Glutamatergic neuron (in vitro differentiated cells): ENCODE measurements around the gene GTF2IRD1. TPM values are rescaled to one million over a fixed set of nuclear protein-coding genes. Genes with fewer than 3 reads are reported as not detected.
"Not testable (repeated sequence)": the region's sequence is repeated elsewhere in the genome, so short reads cannot be mapped to it uniquely, and the experiment has no call there.

Experiments used
- DNase-seq: peaks from one replicate; pipeline ENCODE4 v3.0.0; 2022
- H3K27ac Mint-ChIP-seq: one replicate; pipeline ENCODE4 v1.8.0; 2020; ENCODE audit warnings: mild to moderate bottlenecking, mixed read lengths, inconsistent platforms; ENCODE audit not compliant: unreplicated experiment
- H3K27me3 Mint-ChIP-seq: one replicate; pipeline ENCODE4 v1.8.0; 2020; ENCODE audit warnings: mild to moderate bottlenecking, moderate library complexity, mixed read lengths, inconsistent platforms; ENCODE audit not compliant: unreplicated experiment
- H3K36me3 Mint-ChIP-seq: one replicate; pipeline ENCODE4 v1.8.0; 2020; ENCODE audit warnings: mild to moderate bottlenecking, mixed read lengths, inconsistent platforms; ENCODE audit not compliant: unreplicated experiment
- H3K4me1 Mint-ChIP-seq: one replicate; pipeline ENCODE4 v1.8.0; 2020; ENCODE audit warnings: mild to moderate bottlenecking, low read depth, mixed read lengths, inconsistent platforms; ENCODE audit not compliant: unreplicated experiment
- H3K4me3 Mint-ChIP-seq: one replicate; pipeline ENCODE4 v1.8.0; 2020; ENCODE audit warnings: mild to moderate bottlenecking, mixed read lengths, inconsistent platforms; ENCODE audit not compliant: unreplicated experiment
- H3K9me3 Mint-ChIP-seq: one replicate; pipeline ENCODE4 v1.8.0; 2020; ENCODE audit warnings: mild to moderate bottlenecking, moderate library complexity, mixed read lengths, inconsistent platforms; ENCODE audit not compliant: unreplicated experiment
- total RNA-seq: library from RNA; stranded (reverse); fragmentation: NEBNext Ultra II Directional; extraction: Animal tissue kit (Norgen Biotek cat#: 25700); gene quantifications from one replicate; pipeline ENCODE4 v1.2.1, GENCODE V29; 2021; ENCODE audit not compliant: unreplicated experiment
- TF ChIP-seq, protein P1 (sequence below): fragments of 200-600 bp; sonication (generic); IDR thresholded peaks from one replicate; pipeline ENCODE4 v1.5.0; 2021; ENCODE audit not compliant: partially characterized antibody, unreplicated experiment

The GTF2IRD1 gene
- total RNA-seq, 1 donor from 2014 or later, result 59.4 TPM

DNA sequence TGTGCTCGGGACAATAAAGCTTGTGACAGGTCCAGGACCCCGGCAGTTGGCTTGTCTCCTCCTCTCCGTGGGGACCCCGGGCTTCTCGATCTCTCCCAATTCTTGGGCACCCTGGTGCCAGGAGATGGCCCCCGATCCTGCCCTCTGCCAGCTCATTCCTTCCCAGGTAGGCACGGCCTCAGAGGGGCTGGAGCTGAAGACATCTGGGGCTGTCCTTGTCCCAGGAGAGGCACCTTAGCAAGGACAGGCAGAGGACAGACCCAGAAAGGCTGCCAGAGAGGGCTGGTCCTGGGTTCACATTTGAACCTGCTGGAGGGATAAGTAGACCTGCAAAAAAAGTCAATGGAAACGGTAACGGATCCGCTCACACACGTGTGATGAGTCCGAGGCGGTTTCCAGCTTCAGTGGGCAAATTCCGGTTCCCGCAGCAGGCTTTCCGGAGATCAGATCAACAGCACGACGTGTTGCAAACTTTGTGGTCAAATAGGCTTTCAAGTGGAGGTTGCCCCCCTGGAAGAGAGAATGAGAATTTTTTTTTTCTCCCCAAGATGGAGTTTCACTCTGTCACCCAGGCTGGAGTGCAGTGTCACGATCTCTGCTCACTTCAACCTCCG lies 47.7 kb upstream of the GTF2IRD1 start:
- peaks cover 11% of the 10 kb centered on the region for H3K27me3 Mint-ChIP-seq
- no peak overlapping the region for H3K4me3 Mint-ChIP-seq
- peaks cover 9% of the 10 kb centered on the region for H3K9me3 Mint-ChIP-seq
- H3K27ac Mint-ChIP-seq, result no peak overlapping the region
- no peaks in the 10 kb centered on the region for H3K4me1 Mint-ChIP-seq
- DNase-seq, result no peak
- TF ChIP-seq, protein P1, sequence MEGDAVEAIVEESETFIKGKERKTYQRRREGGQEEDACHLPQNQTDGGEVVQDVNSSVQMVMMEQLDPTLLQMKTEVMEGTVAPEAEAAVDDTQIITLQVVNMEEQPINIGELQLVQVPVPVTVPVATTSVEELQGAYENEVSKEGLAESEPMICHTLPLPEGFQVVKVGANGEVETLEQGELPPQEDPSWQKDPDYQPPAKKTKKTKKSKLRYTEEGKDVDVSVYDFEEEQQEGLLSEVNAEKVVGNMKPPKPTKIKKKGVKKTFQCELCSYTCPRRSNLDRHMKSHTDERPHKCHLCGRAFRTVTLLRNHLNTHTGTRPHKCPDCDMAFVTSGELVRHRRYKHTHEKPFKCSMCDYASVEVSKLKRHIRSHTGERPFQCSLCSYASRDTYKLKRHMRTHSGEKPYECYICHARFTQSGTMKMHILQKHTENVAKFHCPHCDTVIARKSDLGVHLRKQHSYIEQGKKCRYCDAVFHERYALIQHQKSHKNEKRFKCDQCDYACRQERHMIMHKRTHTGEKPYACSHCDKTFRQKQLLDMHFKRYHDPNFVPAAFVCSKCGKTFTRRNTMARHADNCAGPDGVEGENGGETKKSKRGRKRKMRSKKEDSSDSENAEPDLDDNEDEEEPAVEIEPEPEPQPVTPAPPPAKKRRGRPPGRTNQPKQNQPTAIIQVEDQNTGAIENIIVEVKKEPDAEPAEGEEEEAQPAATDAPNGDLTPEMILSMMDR, result no peak
- no peaks in the 10 kb centered on the region for H3K36me3 Mint-ChIP-seq

DNA sequence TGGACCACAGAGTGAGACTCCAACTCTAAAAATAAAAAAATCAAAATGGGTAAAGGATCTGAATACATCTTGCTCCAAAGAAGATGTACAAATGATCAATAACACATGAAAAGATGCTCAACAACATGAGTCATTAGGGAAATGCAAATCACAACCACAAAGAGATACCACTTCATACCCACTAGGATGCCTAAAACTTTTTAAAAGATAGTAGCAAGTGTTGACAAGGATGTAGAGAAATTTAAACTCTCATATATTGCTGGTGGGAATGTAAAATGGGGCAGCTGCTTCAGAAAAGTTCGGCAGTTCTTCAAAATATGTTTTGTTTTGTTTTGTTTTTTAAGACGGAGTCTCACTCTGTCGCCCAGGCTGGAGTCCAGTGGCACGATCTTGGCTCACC lies 45.7 kb upstream of the GTF2IRD1 start:
- Mint-ChIP-seq H3K36me3 (no peaks in the 10 kb centered on the region), H3K9me3 (peaks cover 8% of the 10 kb centered on the region), H3K27ac (no peak overlapping the region), H3K27me3 (peaks cover 11% of the 10 kb centered on the region), H3K4me1 (no peaks in the 10 kb centered on the region), H3K4me3 (no peak overlapping the region)
- no peak for DNase-seq
- TF ChIP-seq, protein P1, result no peak

DNA sequence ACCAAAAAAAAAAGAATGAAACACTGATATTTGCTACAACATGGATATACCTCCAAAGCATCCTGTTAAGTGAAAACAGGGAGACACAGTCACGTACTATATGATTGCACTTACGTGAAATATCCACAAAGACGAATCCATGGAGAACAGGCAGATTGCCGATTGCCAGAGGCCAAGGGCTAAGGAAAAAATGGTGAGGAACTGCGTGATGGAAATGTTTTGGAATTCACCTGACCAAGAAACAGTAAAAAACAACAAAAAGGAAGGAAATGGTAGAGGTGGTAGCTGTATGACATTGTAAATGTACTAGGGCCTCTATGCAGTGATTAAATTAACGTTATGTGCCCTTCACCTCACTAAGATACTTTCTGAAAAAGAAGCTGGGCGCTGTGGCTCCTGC lies 44.1 kb upstream of the GTF2IRD1 start:
- TF ChIP-seq, protein P1, result no peak
- no peaks in the 10 kb centered on the region for H3K36me3 Mint-ChIP-seq
- no peak overlapping the region for H3K4me3 Mint-ChIP-seq
- H3K27ac Mint-ChIP-seq, result no peak overlapping the region
- peaks cover 11% of the 10 kb centered on the region for H3K27me3 Mint-ChIP-seq
- H3K9me3 Mint-ChIP-seq, result peaks cover 2% of the 10 kb centered on the region
- H3K4me1 Mint-ChIP-seq, result no peaks in the 10 kb centered on the region
- no peak for DNase-seq

DNA sequence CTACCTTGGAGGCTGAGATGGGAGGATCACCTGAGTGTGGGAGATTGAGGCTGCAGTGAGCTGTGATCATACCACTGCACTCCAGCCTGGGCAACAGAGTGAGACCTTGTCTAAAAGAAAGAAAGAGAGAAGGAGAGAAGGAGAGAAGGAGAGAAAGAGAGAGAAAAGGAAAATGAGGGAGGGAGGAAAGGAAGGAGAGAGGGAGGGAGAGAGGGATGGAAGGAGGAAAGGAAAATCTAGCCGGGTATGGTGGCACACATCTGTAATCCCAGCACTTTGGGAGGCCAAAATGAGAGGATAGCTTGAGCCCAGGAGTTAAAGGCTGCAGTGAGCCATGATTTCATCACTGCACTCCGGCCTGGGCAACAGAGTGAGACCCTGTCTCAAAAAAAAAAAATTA lies 42.9 kb upstream of the GTF2IRD1 start:
- H3K9me3 Mint-ChIP-seq, result peaks cover 2% of the 10 kb centered on the region
- TF ChIP-seq, protein P1, result no peak
- no peak overlapping the region for H3K4me3 Mint-ChIP-seq
- H3K4me1 Mint-ChIP-seq, result no peaks in the 10 kb centered on the region
- H3K27ac Mint-ChIP-seq, result no peak overlapping the region
- DNase-seq, result no peak
- peaks cover 11% of the 10 kb centered on the region for H3K27me3 Mint-ChIP-seq
- no peaks in the 10 kb centered on the region for H3K36me3 Mint-ChIP-seq

DNA sequence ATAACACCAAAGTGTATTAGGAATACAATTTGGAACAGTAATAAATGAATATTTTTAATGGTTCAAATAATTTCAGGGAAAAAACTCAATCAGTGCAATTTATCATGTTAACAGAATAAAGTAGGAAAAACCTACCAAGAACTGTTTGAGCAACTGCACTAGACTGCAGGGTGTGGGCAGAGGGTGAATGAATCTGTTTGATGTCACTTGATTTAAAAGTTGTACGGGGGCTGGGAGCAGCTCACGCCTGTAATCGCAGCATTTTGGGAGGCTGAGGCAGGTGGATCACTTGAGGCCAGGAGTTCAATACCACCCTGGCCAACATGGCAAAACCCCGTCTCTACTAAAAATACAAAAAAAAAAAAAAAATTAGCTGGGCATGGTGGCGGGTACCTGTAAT lies 42.1 kb upstream of the GTF2IRD1 start:
- not testable (repeated sequence) for H3K36me3 Mint-ChIP-seq, H3K4me3 Mint-ChIP-seq, H3K9me3 Mint-ChIP-seq, H3K27ac Mint-ChIP-seq, DNase-seq, H3K4me1 Mint-ChIP-seq
- H3K27me3 Mint-ChIP-seq, result peaks cover 11% of the 10 kb centered on the region
